K562 (cell line): ENCODE measurements around the gene ILK. TPM values are rescaled to one million over a fixed set of nuclear protein-coding genes. Genes with fewer than 3 reads are reported as not detected.

Experiments used
- ADNP ChIP-seq: fragments of 200-800 bp; sonication (Bioruptor generic); IDR thresholded peaks from 2 replicates; pipeline ENCODE4 v1.6.1; 2016; ENCODE audit warnings: missing genetic modification characterization, missing compliant biosample characterization
- ATF4 ChIP-seq: fragments of 450-650 bp; formaldehyde crosslinking; IDR thresholded peaks from 2 replicates; pipeline ENCODE4 v1.4.0; 2022; ENCODE audit warnings: mild to moderate bottlenecking, moderate library complexity
- CBX8 ChIP-seq: fragments of 200-600 bp; sonication (generic); IDR thresholded peaks from 2 replicates; pipeline ENCODE4 v1.6.1; 2012; ENCODE audit warnings: borderline replicate concordance, mixed run types, low read depth, mild to moderate bottlenecking, moderate library complexity, mixed read lengths, low read length, control low read depth, inconsistent platforms; ENCODE audit not compliant: poor library complexity, severe bottlenecking; ENCODE audit errors: extremely low read depth
- CHD7 ChIP-seq: fragments of 200-600 bp; sonication (generic); IDR thresholded peaks from one replicate; pipeline ENCODE4 v1.6.1; 2012; ENCODE audit warnings: mild to moderate bottlenecking, low read depth, low read length, inconsistent platforms
- CTCFL ChIP-seq: IDR thresholded peaks from 2 replicates; pipeline ENCODE4 v1.6.1; 2011; ENCODE audit warnings: borderline replicate concordance, low read depth, mild to moderate bottlenecking, moderate library complexity, low read length; ENCODE audit not compliant: insufficient read depth, poor library complexity, severe bottlenecking
- GATA2 ChIP-seq: sonication (generic); formaldehyde crosslinking; IDR thresholded peaks from 2 replicates; pipeline ENCODE4 v1.4.0; 2020; ENCODE audit warnings: mild to moderate bottlenecking, missing genetic modification reagents
- KAT2B ChIP-seq: IDR thresholded peaks from one replicate; pipeline ENCODE4 v1.6.1; 2012; ENCODE audit warnings: low read depth, mild to moderate bottlenecking, control low read depth, inconsistent platforms, low read length, moderate library complexity
- KDM5B ChIP-seq: fragments of 200-600 bp; sonication (generic); IDR thresholded peaks from 2 replicates; pipeline ENCODE4 v1.6.1; 2012; ENCODE audit warnings: low read depth, mild to moderate bottlenecking, moderate library complexity, low read length, control low read depth, inconsistent platforms; ENCODE audit not compliant: insufficient replicate concordance
- POLR3A ChIP-seq: IDR thresholded peaks from 2 replicates; pipeline ENCODE4 v1.6.1; 2011; ENCODE audit warnings: borderline replicate concordance, mild to moderate bottlenecking, moderate library complexity; ENCODE audit not compliant: insufficient read length, insufficient read depth; ENCODE audit errors: extremely low read depth
- SMAD4 ChIP-seq: fragments of 250-450 bp; sonication (Bioruptor Pico); conservative IDR thresholded peaks from 2 replicates; pipeline ENCODE4 v1.8.0; 2021; ENCODE audit warnings: inconsistent platforms, mild to moderate bottlenecking, moderate library complexity
- TRIM28 ChIP-seq: fragments of 450-650 bp; IDR thresholded peaks from 2 replicates; pipeline ENCODE4 v1.6.1; 2017
- polyA plus RNA-seq, 8 experiments: library from polyadenylated mRNA; depleted of rRNA in 4 of 8; stranded (reverse) in 5 of 8; unstranded in 3 of 8; fragments of >200 nt; fragmentation: Nextera tagmentation in 2 of 8; fragmentation: Illumina TruSeq in 1 of 8; extraction: Ambion mirVana in 2 of 8; extraction: Trizol in 1 of 8; gene quantifications; 2 replicates each; pipeline versions ENCODE4 v1.2.1 to v1.2.3, GENCODE V29; 2011 to 2014; ENCODE audit warnings: inconsistent platforms in 1 of 8, missing spikeins in 1 of 8
- total RNA-seq, 7 experiments: library from RNA; depleted of rRNA in 6 of 7; stranded (reverse); fragments of >200 nt in 6 of 7; fragmentation: Illumina TruSeq in 2 of 7; extraction: Trizol in 2 of 7; gene quantifications; 2 replicates each; pipeline versions ENCODE4 v1.2.1 to v1.2.3, GENCODE V29; 2011 to 2021; ENCODE audit warnings: low replicate concordance in 1 of 7

Gene ILK
- total and polyA plus RNA-seq, 9 of the 15 experiments (the other 6 are each of a cell fraction or from before 2014, with no cell fraction given): 43.3 to 95.9 (median 58.9) TPM

- no peak for TF ChIP-seq CHD7
- TF ChIP-seq KDM5B: no peak
- no peak for TF ChIP-seq KAT2B
- no peak for TF ChIP-seq CTCFL
- 0 out of 2 replicates have a peak, but pooled peaks have one; percentile 74 for TF ChIP-seq TRIM28
- 0 out of 2 replicates have a peak, but pooled peaks have one; percentile 36 for TF ChIP-seq SMAD4
- no peak for TF ChIP-seq ATF4
- no peak for TF ChIP-seq CBX8
- peak; percentile 55; the same call in 1 of the 2 replicates for TF ChIP-seq ADNP (tag)
- peak; percentile 74 for TF ChIP-seq GATA2 (CRISPR knock-in tag)
- no peak for TF ChIP-seq POLR3A
Measured at GRCh38 chr11:6554828-6555706, 48.5 kb upstream of the ILK start (continued).
